Measurements from ENCODE around the gene SNRNP200.

SNRNP200 gene

GRCh38 chr2:96340493-96341414, 35.4 kb upstream of the SNRNP200 start (continued):
- no peak for TF ChIP-seq POU6F1 (CRISPR knock-in tag; IDR thresholded peaks at IDR 0.05; ENCODE audit: borderline replicate concordance, low read depth)
- TF ChIP-seq ISL1 (CRISPR knock-in tag; IDR thresholded peaks at IDR 0.05), result no peak

DNA sequence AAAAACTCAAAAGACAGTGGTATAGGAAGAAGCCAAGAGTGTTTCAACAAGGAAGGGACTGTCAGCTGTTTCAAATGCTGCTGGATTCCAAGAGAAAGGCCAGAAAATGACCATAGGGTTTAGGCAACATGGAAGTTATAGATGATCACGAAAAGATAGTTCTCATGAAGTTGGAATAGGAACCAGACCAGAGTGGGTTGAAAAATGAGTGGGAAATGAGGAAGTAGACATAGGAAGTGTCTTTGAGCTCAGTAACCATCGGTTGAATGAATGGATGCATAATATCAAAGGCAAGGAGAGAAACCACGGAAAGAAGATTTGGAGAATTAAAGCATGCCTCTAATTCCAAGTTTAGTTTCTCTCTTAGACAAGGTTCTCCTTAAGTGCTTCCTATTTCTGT, 31.5 kb upstream of the SNRNP200 start:
- TF ChIP-seq SNAI2 (CRISPR knock-in tag; IDR thresholded peaks at IDR 0.05) (no peak), ZFP3 (CRISPR knock-in tag; IDR thresholded peaks at IDR 0.05) (no peak), POU6F1 (CRISPR knock-in tag; IDR thresholded peaks at IDR 0.05; ENCODE audit: borderline replicate concordance, low read depth) (no peak), CREB5 (CRISPR knock-in tag; IDR thresholded peaks at IDR 0.05; ENCODE audit: low read depth) (no peak), ESRRG (CRISPR knock-in tag; IDR thresholded peaks at IDR 0.05) (no peak), CSDC2 (CRISPR knock-in tag; IDR thresholded peaks at IDR 0.05) (no peak)
- TF ChIP-seq, protein P1, sequence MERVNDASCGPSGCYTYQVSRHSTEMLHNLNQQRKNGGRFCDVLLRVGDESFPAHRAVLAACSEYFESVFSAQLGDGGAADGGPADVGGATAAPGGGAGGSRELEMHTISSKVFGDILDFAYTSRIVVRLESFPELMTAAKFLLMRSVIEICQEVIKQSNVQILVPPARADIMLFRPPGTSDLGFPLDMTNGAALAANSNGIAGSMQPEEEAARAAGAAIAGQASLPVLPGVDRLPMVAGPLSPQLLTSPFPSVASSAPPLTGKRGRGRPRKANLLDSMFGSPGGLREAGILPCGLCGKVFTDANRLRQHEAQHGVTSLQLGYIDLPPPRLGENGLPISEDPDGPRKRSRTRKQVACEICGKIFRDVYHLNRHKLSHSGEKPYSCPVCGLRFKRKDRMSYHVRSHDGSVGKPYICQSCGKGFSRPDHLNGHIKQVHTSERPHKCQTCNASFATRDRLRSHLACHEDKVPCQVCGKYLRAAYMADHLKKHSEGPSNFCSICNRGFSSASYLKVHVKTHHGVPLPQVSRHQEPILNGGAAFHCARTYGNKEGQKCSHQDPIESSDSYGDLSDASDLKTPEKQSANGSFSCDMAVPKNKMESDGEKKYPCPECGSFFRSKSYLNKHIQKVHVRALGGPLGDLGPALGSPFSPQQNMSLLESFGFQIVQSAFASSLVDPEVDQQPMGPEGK (CRISPR knock-in tag; IDR thresholded peaks at IDR 0.05; ENCODE audit: borderline replicate concordance), result no peak
- ATAC-seq, result no peak

GRCh38 chr2:96336104-96336775, 30.9 kb upstream of the SNRNP200 start:
- peak; percentile 10; the same call in 2 of the 3 replicates for ATAC-seq
- TF ChIP-seq GLIS3 (CRISPR knock-in tag; IDR thresholded peaks at IDR 0.05), result no peak
- no peak for TF ChIP-seq BACH2 (CRISPR knock-in tag; IDR thresholded peaks at IDR 0.05; ENCODE audit: borderline replicate concordance)
- no peak for TF ChIP-seq ZNF70 (CRISPR knock-in tag; IDR thresholded peaks at IDR 0.05)
- TF ChIP-seq ISL1 (CRISPR knock-in tag; IDR thresholded peaks at IDR 0.05), result no peak
- TF ChIP-seq PPARA (CRISPR knock-in tag; IDR thresholded peaks at IDR 0.05; ENCODE audit: borderline replicate concordance), result no peak
- no peak for TF ChIP-seq ZC3H10 (CRISPR knock-in tag; IDR thresholded peaks at IDR 0.05)
- no peak for TF ChIP-seq TCF4 (CRISPR knock-in tag; IDR thresholded peaks at IDR 0.05; ENCODE audit: borderline replicate concordance)
- TF ChIP-seq, protein P1 (CRISPR knock-in tag; IDR thresholded peaks at IDR 0.05; ENCODE audit: borderline replicate concordance), result no peak
- TF ChIP-seq ZNF8 (CRISPR knock-in tag; IDR thresholded peaks at IDR 0.05), result no peak
- TF ChIP-seq TOX (CRISPR knock-in tag; IDR thresholded peaks at IDR 0.05; ENCODE audit: borderline replicate concordance), result no peak

- TF ChIP-seq CSDC2 (CRISPR knock-in tag; IDR thresholded peaks at IDR 0.05), result no peak
- ATAC-seq, result no peak
These were observed 28.4 kb upstream of the SNRNP200 start for GRCh38 chr2:96333708-96334107.

All from SK-N-SH treated with all-trans-retinoic acid at 6 μM for 48 hours (cell line).